Measurements from ENCODE around the gene MTFP1.
"Not testable (repeated sequence)": the region's sequence is repeated elsewhere in the genome, so short reads cannot be mapped to it uniquely, and the experiment has no call there.

Gene MTFP1

DNA sequence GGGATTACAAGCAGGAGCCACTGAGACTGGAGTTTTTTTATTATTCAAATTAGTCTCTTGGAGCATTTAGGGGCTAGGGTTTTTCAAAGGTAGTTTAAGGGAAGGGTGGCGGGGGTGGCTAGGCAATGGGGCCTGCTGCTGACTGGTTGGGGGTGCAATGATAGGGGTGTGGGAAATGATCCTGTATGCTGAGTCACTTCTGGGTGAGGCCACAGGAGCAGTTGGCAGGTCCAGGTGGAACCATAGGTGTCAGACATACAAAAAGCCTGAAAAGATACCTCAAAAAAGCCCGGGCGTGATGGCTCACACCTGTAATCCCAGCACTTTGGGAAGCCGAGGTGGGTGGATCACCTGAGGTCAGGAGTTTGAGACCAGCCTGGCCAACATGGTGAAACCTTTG, 13.7 kb downstream of the MTFP1 start:
- no peak for DNase-seq (ENCODE audit: low read depth)
- H3K4me3 ChIP-seq (ENCODE audit: low read depth, low read length) = no peak overlapping the region
- TF ChIP-seq, protein P1, sequence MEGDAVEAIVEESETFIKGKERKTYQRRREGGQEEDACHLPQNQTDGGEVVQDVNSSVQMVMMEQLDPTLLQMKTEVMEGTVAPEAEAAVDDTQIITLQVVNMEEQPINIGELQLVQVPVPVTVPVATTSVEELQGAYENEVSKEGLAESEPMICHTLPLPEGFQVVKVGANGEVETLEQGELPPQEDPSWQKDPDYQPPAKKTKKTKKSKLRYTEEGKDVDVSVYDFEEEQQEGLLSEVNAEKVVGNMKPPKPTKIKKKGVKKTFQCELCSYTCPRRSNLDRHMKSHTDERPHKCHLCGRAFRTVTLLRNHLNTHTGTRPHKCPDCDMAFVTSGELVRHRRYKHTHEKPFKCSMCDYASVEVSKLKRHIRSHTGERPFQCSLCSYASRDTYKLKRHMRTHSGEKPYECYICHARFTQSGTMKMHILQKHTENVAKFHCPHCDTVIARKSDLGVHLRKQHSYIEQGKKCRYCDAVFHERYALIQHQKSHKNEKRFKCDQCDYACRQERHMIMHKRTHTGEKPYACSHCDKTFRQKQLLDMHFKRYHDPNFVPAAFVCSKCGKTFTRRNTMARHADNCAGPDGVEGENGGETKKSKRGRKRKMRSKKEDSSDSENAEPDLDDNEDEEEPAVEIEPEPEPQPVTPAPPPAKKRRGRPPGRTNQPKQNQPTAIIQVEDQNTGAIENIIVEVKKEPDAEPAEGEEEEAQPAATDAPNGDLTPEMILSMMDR (IDR thresholded peaks at IDR 0.05; ENCODE audit: low read depth, low read length, missing control alignments) = no peak
- in situ Hi-C loops (cut with HindIII; ENCODE audit: low sequenced_read_pairs) = no loop called here

DNA sequence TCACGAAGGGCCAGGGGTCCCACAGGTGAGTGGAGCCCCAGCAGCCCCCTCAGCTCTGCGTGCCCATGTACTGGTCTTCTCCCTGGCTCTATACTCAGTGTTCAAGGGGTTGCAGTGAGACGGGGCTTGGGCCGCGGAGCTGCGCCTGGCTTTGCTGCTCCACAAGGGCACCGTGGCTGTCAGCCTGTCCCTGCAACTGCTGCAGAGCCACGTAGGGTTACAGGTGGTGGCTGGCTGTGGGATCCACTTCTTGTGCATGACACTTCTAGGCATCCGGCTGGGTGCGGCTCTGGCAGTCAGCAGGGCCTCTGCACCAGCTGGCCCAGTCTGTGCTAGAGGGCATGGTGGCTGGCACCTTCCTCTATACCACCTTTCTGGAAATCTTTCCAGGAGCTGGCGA, 14.3 kb downstream of the MTFP1 start:
- DNase-seq (ENCODE audit: low read depth) = no peak
- TF ChIP-seq, protein P1 (IDR thresholded peaks at IDR 0.05; ENCODE audit: low read depth, low read length, missing control alignments) = no peak
- no peak overlapping the region for H3K4me3 ChIP-seq (ENCODE audit: low read depth, low read length)
- in situ Hi-C loops (cut with HindIII; ENCODE audit: low sequenced_read_pairs) = no loop called here

DNA sequence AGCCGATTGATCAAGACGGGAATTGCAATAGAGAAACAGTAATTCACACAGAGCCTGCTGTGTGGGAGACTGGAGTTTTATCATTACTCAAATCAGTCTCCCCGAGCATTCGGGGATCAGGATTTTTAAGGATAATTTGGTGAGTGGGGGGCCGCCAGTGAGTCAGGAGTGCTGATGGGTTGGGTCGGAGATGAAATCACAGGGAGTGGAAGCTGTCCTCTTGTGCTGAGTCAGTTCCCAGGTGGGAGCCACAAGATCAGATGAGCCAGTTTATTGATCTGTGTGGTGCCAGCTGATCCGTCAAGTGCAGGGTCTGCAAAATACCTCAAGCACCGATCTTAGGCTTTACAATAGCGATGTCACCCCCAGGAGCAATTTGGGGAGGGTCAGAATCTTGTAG, 15.5 kb downstream of the MTFP1 start:
- TF ChIP-seq, protein P1 (IDR thresholded peaks at IDR 0.05; ENCODE audit: low read depth, low read length, missing control alignments) = no peak
- H3K4me3 ChIP-seq (ENCODE audit: low read depth, low read length) = no peak overlapping the region
- DNase-seq (ENCODE audit: low read depth) = no peak
- in situ Hi-C loops (cut with HindIII; ENCODE audit: low sequenced_read_pairs) = no loop called here

DNA sequence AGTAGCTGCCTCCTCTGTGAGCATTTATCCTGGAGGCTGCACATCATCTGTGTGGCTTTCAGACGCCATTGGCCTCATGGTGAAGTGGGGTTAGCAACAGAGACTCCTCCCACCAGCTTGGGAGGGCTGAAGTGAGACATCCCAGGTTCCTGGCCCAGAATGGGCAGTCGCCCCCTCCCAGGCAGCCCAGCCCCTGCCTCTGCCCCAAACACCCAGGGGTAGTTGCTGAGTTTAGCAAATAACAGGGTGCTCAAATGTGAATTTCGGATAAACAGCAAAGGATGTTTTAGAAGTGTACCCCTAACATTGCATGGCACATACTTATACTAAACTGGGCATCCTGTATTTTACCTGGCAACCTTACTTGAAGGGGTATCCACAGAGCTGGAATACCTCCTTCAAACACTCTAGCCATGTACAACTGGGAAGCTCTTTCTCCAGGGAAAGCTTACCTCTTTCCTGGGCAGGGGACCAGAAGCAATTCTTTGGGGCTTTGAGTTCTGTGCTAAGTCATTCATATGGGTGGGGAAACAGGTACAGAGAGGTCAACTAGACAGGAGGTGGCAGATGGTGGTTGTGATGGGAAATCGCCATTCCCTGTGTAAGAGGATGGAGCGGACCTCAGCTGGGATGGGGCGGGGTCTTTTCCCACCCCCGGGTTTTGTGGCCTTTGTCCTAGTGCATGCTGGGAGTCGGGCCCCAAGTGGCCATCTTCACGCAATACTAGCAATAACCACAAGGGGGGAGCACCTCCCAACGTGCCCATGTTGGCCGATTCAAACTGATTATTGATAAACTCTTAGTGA, 19.3 kb downstream of the MTFP1 start:
- in situ Hi-C loops (cut with HindIII; ENCODE audit: low sequenced_read_pairs) = no loop called here
- TF ChIP-seq, protein P1 (IDR thresholded peaks at IDR 0.05; ENCODE audit: low read depth, low read length, missing control alignments) = peak; percentile 74
- no peak overlapping the region for H3K4me3 ChIP-seq (ENCODE audit: low read depth, low read length)
- DNase-seq (ENCODE audit: low read depth) = no peak

DNA sequence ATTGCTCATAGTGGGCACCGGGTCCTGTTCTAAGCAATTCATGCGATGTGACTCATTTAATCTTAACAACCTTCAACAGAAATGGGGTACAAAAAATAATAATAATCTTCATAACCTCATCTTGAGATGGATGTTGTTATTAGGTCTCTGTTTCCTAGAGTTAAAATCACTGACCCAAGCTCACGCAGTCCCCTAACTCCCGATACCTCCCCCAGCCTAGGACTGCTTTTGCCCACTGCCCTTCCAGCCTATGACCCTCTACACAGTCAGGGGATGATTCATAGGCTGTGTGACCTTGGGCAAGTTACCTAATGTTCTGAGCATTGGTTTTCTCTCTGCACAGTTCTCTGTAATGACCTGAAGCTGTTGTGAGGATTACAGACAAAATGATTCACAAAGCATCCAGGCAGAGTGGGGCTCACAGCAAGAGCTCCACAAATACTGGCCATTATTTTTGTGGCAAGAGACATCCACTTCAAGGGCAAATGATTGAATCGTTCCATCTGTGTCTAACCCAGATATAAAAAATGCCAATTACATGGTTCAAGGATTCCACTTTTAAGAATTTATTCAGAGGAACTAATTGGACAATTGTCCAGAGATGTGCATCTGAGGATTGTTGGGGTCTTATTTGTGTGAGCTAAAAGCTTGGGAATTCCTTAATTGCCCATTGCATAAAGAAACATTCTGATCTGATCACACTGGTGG, 20.0 kb downstream of the MTFP1 start:
- H3K4me3 ChIP-seq (ENCODE audit: low read depth, low read length) = no peak overlapping the region
- TF ChIP-seq, protein P1 (IDR thresholded peaks at IDR 0.05; ENCODE audit: low read depth, low read length, missing control alignments) = no peak
- in situ Hi-C loops (cut with HindIII; ENCODE audit: low sequenced_read_pairs) = no loop called here
- no peak for DNase-seq (ENCODE audit: low read depth)

DNA sequence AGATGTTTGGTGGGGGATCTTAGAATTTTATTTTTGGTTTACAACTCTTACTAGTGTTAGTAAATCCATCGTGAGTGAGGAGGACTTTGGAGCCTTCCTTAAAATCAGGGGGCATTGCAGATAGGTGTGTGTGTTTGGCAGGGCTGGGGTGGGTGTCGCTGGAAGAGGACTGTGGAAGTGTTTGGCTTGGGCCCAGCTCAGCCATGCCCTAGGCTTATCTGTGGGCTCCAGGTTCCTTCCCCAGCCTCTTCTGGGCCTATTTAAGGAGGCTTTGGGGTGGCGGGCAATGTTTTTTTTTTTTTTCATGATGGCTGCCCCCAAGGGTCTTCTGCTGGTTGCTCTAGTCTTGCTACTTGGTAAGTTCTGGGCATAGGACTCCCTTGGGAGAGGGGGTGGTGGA, 22.1 kb downstream of the MTFP1 start:
- in situ Hi-C loops (cut with HindIII; ENCODE audit: low sequenced_read_pairs) = no loop called here
- TF ChIP-seq, protein P1 (IDR thresholded peaks at IDR 0.05; ENCODE audit: low read depth, low read length, missing control alignments) = no peak
- no peak overlapping the region for H3K4me3 ChIP-seq (ENCODE audit: low read depth, low read length)
- DNase-seq (ENCODE audit: low read depth) = no peak

DNA sequence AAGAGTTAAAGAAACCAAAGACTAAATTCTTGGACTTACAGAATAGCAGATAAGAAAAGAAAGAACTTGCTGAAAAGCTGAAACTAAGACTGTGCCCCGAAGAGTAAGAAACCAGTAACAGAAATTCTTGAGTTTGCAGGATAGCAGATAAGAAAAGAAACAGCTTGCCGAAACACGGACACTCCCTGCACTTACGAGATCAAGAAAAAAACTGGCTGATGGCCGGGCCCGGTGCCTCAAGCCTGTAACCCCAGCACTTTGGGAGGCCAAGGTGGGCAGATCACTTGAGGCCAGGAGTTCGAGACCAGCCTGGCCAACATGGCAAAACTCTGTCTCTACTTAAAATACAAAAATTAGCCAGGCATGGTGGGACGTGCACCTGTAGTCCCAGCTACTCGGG, 25.9 kb downstream of the MTFP1 start:
- H3K4me3 ChIP-seq (ENCODE audit: low read depth, low read length); DNase-seq (ENCODE audit: low read depth); in situ Hi-C loops (cut with HindIII; ENCODE audit: low sequenced_read_pairs): not testable (repeated sequence)

Data from astrocyte of the cerebellum (primary cell).